Panc1 (cell line): Measurements from ENCODE around the gene ZP1.

Experiments used
- SIN3A ChIP-seq: IDR thresholded peaks from 2 replicates; pipeline ENCODE4 v1.6.1; 2012; ENCODE audit warnings: low read depth, mild to moderate bottlenecking, low read length, moderate library complexity, borderline replicate concordance; ENCODE audit not compliant: insufficient read depth
- TF ChIP-seq, protein P1 (sequence below): fragments of 450-650 bp; IDR thresholded peaks from 2 replicates; pipeline ENCODE4 v1.5.1; 2017; ENCODE audit warnings: mild to moderate bottlenecking
- TF ChIP-seq, protein P2 (sequence below), 2 experiments: IDR thresholded peaks; 2 replicates each; pipeline ENCODE4 v1.6.1; 2011 to 2012; ENCODE audit warnings: low read depth in 2 of 2, control low read depth in 1 of 2, low read length in 1 of 2, mild to moderate bottlenecking in 1 of 2, moderate library complexity in 1 of 2; ENCODE audit not compliant: insufficient read depth in 1 of 2

DNA sequence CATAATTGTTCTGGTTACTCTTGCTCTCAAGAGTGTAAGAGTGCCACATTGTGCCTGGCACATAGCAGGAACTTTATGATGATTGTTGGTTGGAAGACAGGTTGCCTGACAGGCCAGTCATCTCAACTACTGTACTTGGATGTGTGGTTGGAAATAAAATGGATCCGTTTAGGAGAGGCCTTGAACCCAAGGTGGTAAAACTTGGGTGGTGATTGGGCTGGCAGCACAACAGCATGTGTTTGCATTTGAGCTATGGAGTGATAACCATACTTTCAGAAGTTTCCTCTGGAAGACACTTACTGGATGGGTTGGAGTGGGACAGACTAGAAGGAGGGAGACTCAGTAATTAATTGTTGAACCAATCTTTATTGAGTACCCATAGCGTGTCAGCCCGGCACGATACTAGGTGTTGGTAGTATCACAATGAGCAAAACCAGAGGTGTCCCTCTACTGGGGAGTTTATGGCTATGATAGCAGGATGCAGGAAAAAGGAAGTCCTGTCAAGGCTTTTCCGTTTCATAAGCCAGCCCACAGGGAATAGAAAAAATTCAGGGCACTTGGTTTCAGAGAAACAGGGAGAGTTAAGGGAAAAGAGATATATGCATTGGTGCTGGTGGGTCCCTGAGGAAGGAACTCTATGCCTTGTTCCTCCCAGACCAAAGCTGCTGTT is 43.5 kb downstream of the ZP1 start:
- TF ChIP-seq, protein P1, sequence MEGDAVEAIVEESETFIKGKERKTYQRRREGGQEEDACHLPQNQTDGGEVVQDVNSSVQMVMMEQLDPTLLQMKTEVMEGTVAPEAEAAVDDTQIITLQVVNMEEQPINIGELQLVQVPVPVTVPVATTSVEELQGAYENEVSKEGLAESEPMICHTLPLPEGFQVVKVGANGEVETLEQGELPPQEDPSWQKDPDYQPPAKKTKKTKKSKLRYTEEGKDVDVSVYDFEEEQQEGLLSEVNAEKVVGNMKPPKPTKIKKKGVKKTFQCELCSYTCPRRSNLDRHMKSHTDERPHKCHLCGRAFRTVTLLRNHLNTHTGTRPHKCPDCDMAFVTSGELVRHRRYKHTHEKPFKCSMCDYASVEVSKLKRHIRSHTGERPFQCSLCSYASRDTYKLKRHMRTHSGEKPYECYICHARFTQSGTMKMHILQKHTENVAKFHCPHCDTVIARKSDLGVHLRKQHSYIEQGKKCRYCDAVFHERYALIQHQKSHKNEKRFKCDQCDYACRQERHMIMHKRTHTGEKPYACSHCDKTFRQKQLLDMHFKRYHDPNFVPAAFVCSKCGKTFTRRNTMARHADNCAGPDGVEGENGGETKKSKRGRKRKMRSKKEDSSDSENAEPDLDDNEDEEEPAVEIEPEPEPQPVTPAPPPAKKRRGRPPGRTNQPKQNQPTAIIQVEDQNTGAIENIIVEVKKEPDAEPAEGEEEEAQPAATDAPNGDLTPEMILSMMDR: no peak
- TF ChIP-seq SIN3A: no peak
- TF ChIP-seq, protein P2, sequence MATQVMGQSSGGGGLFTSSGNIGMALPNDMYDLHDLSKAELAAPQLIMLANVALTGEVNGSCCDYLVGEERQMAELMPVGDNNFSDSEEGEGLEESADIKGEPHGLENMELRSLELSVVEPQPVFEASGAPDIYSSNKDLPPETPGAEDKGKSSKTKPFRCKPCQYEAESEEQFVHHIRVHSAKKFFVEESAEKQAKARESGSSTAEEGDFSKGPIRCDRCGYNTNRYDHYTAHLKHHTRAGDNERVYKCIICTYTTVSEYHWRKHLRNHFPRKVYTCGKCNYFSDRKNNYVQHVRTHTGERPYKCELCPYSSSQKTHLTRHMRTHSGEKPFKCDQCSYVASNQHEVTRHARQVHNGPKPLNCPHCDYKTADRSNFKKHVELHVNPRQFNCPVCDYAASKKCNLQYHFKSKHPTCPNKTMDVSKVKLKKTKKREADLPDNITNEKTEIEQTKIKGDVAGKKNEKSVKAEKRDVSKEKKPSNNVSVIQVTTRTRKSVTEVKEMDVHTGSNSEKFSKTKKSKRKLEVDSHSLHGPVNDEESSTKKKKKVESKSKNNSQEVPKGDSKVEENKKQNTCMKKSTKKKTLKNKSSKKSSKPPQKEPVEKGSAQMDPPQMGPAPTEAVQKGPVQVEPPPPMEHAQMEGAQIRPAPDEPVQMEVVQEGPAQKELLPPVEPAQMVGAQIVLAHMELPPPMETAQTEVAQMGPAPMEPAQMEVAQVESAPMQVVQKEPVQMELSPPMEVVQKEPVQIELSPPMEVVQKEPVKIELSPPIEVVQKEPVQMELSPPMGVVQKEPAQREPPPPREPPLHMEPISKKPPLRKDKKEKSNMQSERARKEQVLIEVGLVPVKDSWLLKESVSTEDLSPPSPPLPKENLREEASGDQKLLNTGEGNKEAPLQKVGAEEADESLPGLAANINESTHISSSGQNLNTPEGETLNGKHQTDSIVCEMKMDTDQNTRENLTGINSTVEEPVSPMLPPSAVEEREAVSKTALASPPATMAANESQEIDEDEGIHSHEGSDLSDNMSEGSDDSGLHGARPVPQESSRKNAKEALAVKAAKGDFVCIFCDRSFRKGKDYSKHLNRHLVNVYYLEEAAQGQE (IDR thresholded peaks at IDR 0.05; ENCODE audit: insufficient read depth in 1 of 2, low read depth in 2 of 2, low read length in 1 of 2): no peak
